Measurements from ENCODE around the gene MPST. TPM values are rescaled to one million over a fixed set of nuclear protein-coding genes. Genes with fewer than 3 reads are reported as not detected.

MPST gene
- total RNA-seq, 4 donors from 2014 or later = 37.1 to 152 (median 84.1) TPM

GRCh38 chr22:37049224-37049623 is 29.7 kb downstream of the MPST start:
- Histone ChIP-seq H3K27ac (no peak overlapping the region), H3K9me3 (no peaks in the 10 kb centered on the region), H3K4me1 (no peaks in the 10 kb centered on the region), H3K4me3 (no peak overlapping the region), H3K27me3 (no peaks in the 10 kb centered on the region), H3K36me3 (no peaks in the 10 kb centered on the region)
- TF ChIP-seq POLR2A (IDR thresholded peaks at IDR 0.05) = no peak
- TF ChIP-seq CTCF (IDR thresholded peaks at IDR 0.05) = no peak
- no peak for DNase-seq
- intact Hi-C loops (cut with DNase I; ENCODE audit: low total_unique reads) = no loop called here

GRCh38 chr22:37050913-37051312 is 31.4 kb downstream of the MPST start:
- no peaks in the 10 kb centered on the region for H3K9me3 ChIP-seq
- no peak overlapping the region for H3K4me3 ChIP-seq
- DNase-seq = no peak
- TF ChIP-seq CTCF (IDR thresholded peaks at IDR 0.05) = no peak
- TF ChIP-seq POLR2A (IDR thresholded peaks at IDR 0.05) = no peak
- no peaks in the 10 kb centered on the region for H3K36me3 ChIP-seq
- H3K27me3 ChIP-seq = no peaks in the 10 kb centered on the region
- intact Hi-C loops (cut with DNase I; ENCODE audit: low total_unique reads) = no loop called here
- no peaks in the 10 kb centered on the region for H3K4me1 ChIP-seq
- H3K27ac ChIP-seq = no peak overlapping the region

- Histone ChIP-seq H3K27ac (peak within 1 kb of the TSS in 1 of 2 donors; percentile 48), H3K9me3 (no peaks in the 10 kb centered on the region), H3K36me3 (no peaks in the 10 kb centered on the region), H3K4me3 (peak within 1 kb of the TSS; percentile 31 to 74), H3K4me1 (no peaks in the 10 kb centered on the region), H3K27me3 (no peaks in the 10 kb centered on the region)
- peak in 1 of 4 experiments; percentile 17 for TF ChIP-seq CTCF (IDR thresholded peaks at IDR 0.05)
- peak in 1 of 2 donors; percentile 80 for TF ChIP-seq POLR2A (IDR thresholded peaks at IDR 0.05)
- intact Hi-C loops (cut with DNase I; ENCODE audit: low total_unique reads) = no loop called here
- peak; percentile 63 to 74 for DNase-seq
Observed at GRCh38 chr22:37051391-37052385, 32.1 kb downstream of the MPST start, which contains the start of gene KCTD17. Gene KCTD17, plus strand, starts transcription at chr22:37051742. Its CDS starts 19 bp downstream, at chr22:37051761.

- Histone ChIP-seq H3K9me3 (no peaks in the 10 kb centered on the region), H3K27me3 (no peaks in the 10 kb centered on the region), H3K27ac (peak overlapping the region in 1 of 2 donors; percentile 48), H3K36me3 (no peaks in the 10 kb centered on the region), H3K4me1 (no peaks in the 10 kb centered on the region), H3K4me3 (peak overlapping the region; percentile 31 to 74)
- TF ChIP-seq CTCF (IDR thresholded peaks at IDR 0.05) (no peak), POLR2A (IDR thresholded peaks at IDR 0.05) (no peak)
- intact Hi-C loops (cut with DNase I; ENCODE audit: low total_unique reads) = no loop called here
- DNase-seq = no peak
Observed at GRCh38 chr22:37052386-37053309, 33.1 kb downstream of the MPST start.
